DND-41 (cell line): Measurements from ENCODE around the gene ATG9B.

Experiments used
- EZH2 ChIP-seq: IDR thresholded peaks from 3 replicates; pipeline ENCODE4 v1.6.1; 2012; ENCODE audit warnings: borderline replicate concordance, low read depth, mild to moderate bottlenecking, moderate library complexity, low read length, inconsistent platforms; ENCODE audit not compliant: severe bottlenecking
- TF ChIP-seq, protein P1 (sequence below): IDR thresholded peaks from 2 replicates; pipeline ENCODE4 v1.5.1; 2012; ENCODE audit warnings: borderline replicate concordance, low read length, moderate library complexity, mild to moderate bottlenecking; ENCODE audit not compliant: poor library complexity, severe bottlenecking; ENCODE audit errors: extremely low read depth

- TF ChIP-seq, protein P1, sequence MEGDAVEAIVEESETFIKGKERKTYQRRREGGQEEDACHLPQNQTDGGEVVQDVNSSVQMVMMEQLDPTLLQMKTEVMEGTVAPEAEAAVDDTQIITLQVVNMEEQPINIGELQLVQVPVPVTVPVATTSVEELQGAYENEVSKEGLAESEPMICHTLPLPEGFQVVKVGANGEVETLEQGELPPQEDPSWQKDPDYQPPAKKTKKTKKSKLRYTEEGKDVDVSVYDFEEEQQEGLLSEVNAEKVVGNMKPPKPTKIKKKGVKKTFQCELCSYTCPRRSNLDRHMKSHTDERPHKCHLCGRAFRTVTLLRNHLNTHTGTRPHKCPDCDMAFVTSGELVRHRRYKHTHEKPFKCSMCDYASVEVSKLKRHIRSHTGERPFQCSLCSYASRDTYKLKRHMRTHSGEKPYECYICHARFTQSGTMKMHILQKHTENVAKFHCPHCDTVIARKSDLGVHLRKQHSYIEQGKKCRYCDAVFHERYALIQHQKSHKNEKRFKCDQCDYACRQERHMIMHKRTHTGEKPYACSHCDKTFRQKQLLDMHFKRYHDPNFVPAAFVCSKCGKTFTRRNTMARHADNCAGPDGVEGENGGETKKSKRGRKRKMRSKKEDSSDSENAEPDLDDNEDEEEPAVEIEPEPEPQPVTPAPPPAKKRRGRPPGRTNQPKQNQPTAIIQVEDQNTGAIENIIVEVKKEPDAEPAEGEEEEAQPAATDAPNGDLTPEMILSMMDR: no peak
- TF ChIP-seq EZH2: no peak
Measured at GRCh38 chr7:151058781-151059366, 34.6 kb upstream of the ATG9B start.
